KMS-11 (cell line): Measurements from ENCODE around the gene AUTS2.

Source experiments
- H2AFZ ChIP-seq: fragments of 200-600 bp; sonication (generic); 2 replicates; pipeline ENCODE4 v1.6.1; 2016; ENCODE audit warnings: antibody characterized with exemption, mixed run types, low read depth
- H3K27ac ChIP-seq: fragments of 200-600 bp; sonication (generic); 2 replicates; pipeline ENCODE4 v1.6.1; 2016; ENCODE audit warnings: mild to moderate bottlenecking, mixed run types
- H3K27me3 ChIP-seq: fragments of 200-600 bp; sonication (generic); 2 replicates; pipeline ENCODE4 v1.6.1; 2017; ENCODE audit warnings: mild to moderate bottlenecking, low read depth, mixed run types, moderate library complexity; ENCODE audit not compliant: insufficient read depth
- H3K36me3 ChIP-seq: fragments of 200-600 bp; sonication (generic); 2 replicates; pipeline ENCODE4 v1.6.1; 2017; ENCODE audit warnings: mild to moderate bottlenecking, mixed run types; ENCODE audit not compliant: insufficient read depth
- H3K4me1 ChIP-seq: fragments of 200-600 bp; sonication (generic); 2 replicates; pipeline ENCODE4 v1.6.1; 2016; ENCODE audit warnings: mild to moderate bottlenecking, low read depth, mixed run types; ENCODE audit not compliant: poor library complexity, severe bottlenecking
- H3K4me2 ChIP-seq: fragments of 200-600 bp; sonication (generic); 2 replicates; pipeline ENCODE4 v1.7.0; 2016; ENCODE audit warnings: mild to moderate bottlenecking, mixed run types
- H3K4me3 ChIP-seq: fragments of 200-600 bp; sonication (generic); IDR thresholded peaks from 2 replicates; pipeline ENCODE4 v1.6.1; 2017; ENCODE audit warnings: low read depth, low read length, mixed read lengths; ENCODE audit not compliant: insufficient read depth
- H3K79me2 ChIP-seq: fragments of 200-600 bp; sonication (generic); 2 replicates; pipeline ENCODE4 v1.6.1; 2016; ENCODE audit warnings: low read depth, mixed run types; ENCODE audit not compliant: insufficient read depth
- H3K9ac ChIP-seq: fragments of 200-600 bp; sonication (generic); 2 replicates; pipeline ENCODE4 v1.6.1; 2016; ENCODE audit warnings: mild to moderate bottlenecking, mixed run types
- H4K20me1 ChIP-seq: fragments of 200-600 bp; sonication (generic); 2 replicates; pipeline ENCODE4 v1.6.1; 2016; ENCODE audit warnings: mild to moderate bottlenecking, mixed run types; ENCODE audit not compliant: insufficient read depth
- CTCF ChIP-seq: fragments of 200-600 bp; sonication (generic); conservative IDR thresholded peaks from 2 replicates; pipeline ENCODE4 v1.6.1; 2017; ENCODE audit warnings: low read depth, mild to moderate bottlenecking, antibody characterized with exemption, low read length, moderate library complexity, mixed read lengths

The AUTS2 gene

GRCh38 chr7:69889338-69889975 lies 291.2 kb downstream of the AUTS2 start:
- H4K20me1 ChIP-seq = no peaks in the 10 kb centered on the region
- no peaks in the 10 kb centered on the region for H3K36me3 ChIP-seq
- H3K4me2 ChIP-seq = no peak overlapping the region
- TF ChIP-seq CTCF = no peak
- H3K4me1 ChIP-seq = no peaks in the 10 kb centered on the region
- H3K9ac ChIP-seq = no peak overlapping the region
- no peak overlapping the region for H2AFZ ChIP-seq
- H3K27ac ChIP-seq = no peak overlapping the region
- no peaks in the 10 kb centered on the region for H3K27me3 ChIP-seq
- no peaks in the 10 kb centered on the region for H3K79me2 ChIP-seq
- H3K4me3 ChIP-seq = no peak overlapping the region

- Histone ChIP-seq H3K4me3 (no peak overlapping the region), H3K27ac (no peak overlapping the region), H3K4me2 (no peak overlapping the region), H4K20me1 (no peaks in the 10 kb centered on the region), H3K79me2 (no peaks in the 10 kb centered on the region), H2AFZ (no peak overlapping the region), H3K27me3 (no peaks in the 10 kb centered on the region), H3K9ac (no peak overlapping the region), H3K4me1 (no peaks in the 10 kb centered on the region), H3K36me3 (no peaks in the 10 kb centered on the region)
- TF ChIP-seq CTCF = no peak
Observed at GRCh38 chr7:69889976-69890351, 291.7 kb downstream of the AUTS2 start.

GRCh38 chr7:69892790-69893189 lies 294.5 kb downstream of the AUTS2 start:
- Histone ChIP-seq H3K36me3 (no peaks in the 10 kb centered on the region), H3K9ac (no peak overlapping the region), H3K4me1 (no peaks in the 10 kb centered on the region), H2AFZ (no peak overlapping the region), H3K4me3 (no peak overlapping the region), H3K4me2 (no peak overlapping the region), H4K20me1 (no peaks in the 10 kb centered on the region), H3K27ac (no peak overlapping the region), H3K79me2 (no peaks in the 10 kb centered on the region), H3K27me3 (no peaks in the 10 kb centered on the region)
- no peak; the same call in 1 of the 2 replicates for TF ChIP-seq CTCF

GRCh38 chr7:69893906-69894305 lies 295.6 kb downstream of the AUTS2 start:
- H3K4me3 ChIP-seq = no peak overlapping the region
- no peaks in the 10 kb centered on the region for H3K27me3 ChIP-seq
- no peaks in the 10 kb centered on the region for H3K36me3 ChIP-seq
- no peak overlapping the region for H3K9ac ChIP-seq
- TF ChIP-seq CTCF = no peak; the same call in 1 of the 2 replicates
- H3K4me1 ChIP-seq = peaks cover 4% of the 10 kb centered on the region
- H4K20me1 ChIP-seq = no peaks in the 10 kb centered on the region
- H3K4me2 ChIP-seq = no peak overlapping the region
- H3K27ac ChIP-seq = no peak overlapping the region
- H2AFZ ChIP-seq = no peak overlapping the region
- no peaks in the 10 kb centered on the region for H3K79me2 ChIP-seq
